ENCODE data around the gene SLC8A2.
A peak's percentile ranks its signal among the peaks of the same experiment; 100 is the strongest.

The SLC8A2 gene

GRCh38 chr19:47458672-47459071 is 13.0 kb downstream of the SLC8A2 start:
- DNase-seq: no peak

- DNase-seq: no peak
Observed at GRCh38 chr19:47456721-47457474, 14.8 kb downstream of the SLC8A2 start.

DNA sequence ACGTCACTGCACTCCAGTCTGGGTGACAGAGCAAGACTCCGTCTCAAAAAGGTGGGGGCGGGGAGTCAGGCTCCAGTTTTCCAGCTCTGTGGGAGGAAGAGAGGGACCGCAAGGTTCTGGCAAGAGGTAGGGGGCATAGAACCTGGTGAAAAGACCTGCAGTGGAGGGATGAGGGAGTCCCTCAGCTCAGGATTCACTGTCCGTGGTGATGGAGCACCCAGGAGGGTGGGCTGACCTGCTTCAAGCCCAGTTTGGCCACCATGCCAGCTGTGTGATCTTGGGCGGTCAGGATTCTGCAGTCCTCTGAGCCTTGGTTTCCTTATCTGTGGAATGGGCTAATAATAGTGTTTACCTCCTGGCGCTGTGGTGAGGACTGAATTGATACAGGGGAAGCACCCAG is 21.2 kb downstream of the SLC8A2 start:
- DNase-seq: no peak

DNA sequence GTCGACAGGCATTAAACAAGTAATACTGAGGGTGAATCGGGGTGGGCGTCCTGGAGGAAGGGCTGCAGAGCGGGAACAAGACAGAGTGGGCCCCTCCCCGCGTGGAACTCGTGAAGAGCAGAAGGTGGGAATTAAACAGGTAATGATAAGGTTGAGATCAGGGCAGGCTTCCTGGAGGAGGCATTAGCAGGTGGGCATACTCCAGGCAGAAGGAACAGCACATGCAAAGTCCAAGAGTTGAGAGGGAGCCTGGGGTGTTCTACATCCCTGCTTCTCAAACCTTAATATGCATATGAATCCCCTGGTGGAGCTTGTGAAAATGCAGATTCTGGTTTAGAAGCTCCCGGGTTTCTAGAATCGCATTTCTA is 23.3 kb downstream of the SLC8A2 start:
- no peak for DNase-seq

GRCh38 chr19:47447470-47448359 is 24.0 kb downstream of the SLC8A2 start:
- no peak for DNase-seq

DNA sequence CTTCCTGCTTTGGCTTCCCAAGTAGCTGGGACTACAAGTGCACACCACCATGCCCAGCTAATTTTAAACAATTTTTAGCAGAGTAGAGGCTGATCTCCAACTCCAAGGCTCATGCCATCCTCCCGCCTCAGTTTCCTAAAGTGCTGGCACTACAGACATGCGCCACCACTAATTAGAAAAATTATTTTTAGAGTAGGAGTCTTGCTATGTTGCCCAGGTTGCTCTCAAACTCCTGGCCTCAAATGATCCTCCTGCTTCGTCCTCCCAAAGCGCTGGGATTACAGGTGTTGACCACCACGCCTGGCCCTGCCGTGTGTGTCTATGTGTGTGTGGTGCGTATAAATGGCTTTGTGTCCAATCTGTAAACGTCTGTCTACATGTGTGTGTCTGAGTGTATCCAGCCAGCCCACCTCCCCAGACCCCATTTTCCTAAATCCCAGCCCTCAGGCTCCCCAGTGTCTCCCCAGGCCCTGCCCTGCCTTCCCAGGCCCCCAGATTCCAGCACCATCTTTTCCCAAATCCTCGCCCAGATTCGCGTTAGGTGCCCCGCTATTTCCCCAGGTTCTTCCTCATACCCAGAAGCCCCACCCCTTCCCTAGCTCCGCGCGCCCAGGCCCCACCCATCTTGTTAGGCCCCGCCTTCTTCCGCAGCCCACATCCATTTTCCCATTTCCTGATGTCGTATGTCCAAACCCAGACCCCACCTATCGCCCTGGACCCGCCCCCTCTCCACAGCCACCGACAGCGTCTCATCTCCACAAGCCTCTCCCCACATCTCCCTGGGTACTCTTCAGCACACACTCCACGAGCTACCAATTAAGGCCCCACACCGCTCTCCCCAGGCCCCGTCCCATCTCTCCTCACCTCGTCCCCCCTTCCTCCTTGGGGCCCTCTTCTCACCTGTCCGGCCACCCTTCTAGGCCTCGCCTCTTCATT is 24.9 kb downstream of the SLC8A2 start:
- no peak for DNase-seq

DNA sequence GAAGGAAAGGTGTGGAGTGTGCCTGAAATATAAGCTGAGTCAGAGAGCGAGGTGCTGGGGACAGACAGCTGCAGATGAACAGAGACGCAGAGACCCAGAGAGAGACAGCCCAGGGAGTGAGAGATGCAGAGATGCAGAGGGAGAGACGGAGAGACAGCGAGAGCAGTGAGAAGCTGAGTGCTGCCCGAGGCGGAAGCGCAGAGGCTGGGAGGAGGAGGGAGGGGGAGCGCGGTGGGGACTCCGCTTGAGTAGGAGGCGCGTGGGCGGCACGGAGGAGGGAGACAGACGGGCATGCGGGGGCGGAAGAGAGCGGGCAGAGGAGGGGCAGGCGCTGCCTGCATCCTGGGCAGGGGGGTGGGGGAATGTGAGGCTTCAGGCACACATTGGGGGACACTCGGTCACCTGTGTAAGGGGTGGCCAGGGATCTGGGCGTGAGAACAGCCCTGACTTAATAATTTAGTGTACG is 25.7 kb downstream of the SLC8A2 start:
- peak; percentile 47 to 48 for DNase-seq

GRCh38 chr19:47445527-47445926 is 26.2 kb downstream of the SLC8A2 start:
- DNase-seq: no peak

DNA sequence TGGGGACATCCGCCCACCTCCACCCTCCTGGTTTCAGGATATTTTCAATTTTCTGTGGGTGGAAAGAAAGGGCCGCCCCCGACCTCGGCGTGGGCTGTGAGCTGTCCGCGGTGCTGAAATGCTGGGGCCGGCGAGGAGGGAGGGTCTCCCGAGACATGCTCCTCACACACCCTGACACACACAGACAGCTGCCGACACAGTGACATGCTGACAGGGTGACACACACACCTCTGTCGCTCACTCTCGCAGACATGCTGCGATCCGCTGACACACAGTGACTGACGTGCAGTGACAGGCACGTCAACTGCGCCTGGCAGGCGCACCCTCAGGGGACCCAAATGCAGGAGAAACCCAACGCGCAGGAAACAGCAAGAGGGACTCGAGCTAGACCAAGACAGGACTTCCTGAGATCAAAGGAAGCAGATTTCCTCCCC is 27.3 kb downstream of the SLC8A2 start:
- no peak for DNase-seq

GRCh38 chr19:47443331-47443730 is 28.4 kb downstream of the SLC8A2 start:
- no peak for DNase-seq

DNA sequence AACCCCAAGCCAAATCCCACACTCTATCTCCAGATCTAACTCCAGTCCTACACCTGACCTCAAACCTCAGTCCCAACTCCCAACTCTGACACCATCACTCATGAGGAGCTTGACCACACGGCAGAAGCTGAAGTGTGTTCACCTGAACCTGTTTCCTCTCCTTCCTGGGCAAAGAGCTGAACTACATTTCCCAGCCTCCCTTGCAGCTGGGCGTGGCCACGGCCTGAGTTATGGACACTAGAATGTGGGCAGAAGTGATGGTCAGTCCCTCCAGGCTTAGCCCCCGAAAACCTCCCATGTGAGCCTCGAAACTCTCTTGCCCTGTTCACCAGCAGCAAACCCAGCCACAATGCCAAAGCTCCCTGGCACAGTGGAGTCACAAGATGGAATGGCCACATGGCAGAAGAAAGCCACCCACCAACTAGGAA is 32.9 kb downstream of the SLC8A2 start:
- DNase-seq: no peak

GRCh38 chr19:47437500-47437899 is 34.2 kb downstream of the SLC8A2 start:
- peak in 1 of 2 experiments; percentile 14 for DNase-seq

DNA sequence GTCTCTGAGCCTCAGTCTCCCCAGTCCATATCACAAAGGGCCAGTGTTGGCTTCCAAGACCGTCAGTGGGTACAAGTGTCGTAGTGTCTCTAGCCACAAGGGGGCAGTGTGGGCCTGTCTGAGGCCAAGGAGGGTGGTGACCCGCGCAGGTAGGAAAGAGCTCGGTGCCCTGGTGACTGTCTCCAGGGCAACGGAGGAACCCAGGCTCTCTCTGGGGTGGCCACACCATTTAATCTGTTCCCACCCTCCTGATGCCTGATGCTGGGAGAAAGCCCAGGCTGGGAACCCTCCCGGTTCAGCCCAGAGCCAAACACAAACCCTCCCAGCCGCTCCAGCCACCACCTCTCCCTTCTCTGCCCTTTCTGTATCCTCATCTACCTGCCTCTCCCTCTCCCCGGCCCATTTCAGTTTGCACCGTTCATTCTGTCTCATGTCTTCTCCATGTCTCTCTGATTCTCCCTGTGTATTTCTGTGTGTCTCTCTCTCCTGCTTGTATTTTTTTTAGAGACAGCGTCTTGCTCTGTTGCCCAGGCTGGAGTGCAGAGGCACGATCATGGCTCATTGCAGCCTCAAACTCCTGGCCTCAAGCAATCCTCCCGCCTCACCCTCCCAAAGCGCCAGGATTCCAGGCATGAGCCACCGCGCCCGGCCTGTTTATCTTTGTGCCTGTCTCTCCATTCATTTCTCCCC is 34.8 kb downstream of the SLC8A2 start:
- DNase-seq: peak; percentile 55 to 63

GRCh38 chr19:47435883-47436417 is 35.7 kb downstream of the SLC8A2 start:
- DNase-seq: no peak

GRCh38 chr19:47435196-47435595 is 36.5 kb downstream of the SLC8A2 start:
- DNase-seq: no peak

DNA sequence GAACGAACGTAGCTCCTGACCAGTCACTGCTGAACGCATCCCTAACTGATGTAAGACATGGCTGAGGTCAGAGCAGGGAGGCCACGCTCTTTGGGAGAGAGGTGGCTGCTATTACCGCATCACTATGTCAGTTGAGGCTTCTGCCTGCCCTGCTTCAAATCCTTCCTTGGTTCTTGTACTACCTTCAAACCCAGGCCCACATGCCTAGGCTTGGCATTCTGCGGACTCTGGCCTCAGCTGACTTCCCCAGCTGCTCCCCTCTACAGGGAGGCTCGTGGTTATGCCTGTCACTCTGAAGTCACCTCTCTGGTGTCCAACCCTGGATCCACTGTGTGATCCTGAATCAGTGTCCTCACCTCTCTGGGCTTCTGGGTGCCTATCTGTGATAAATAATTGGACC is 37.6 kb downstream of the SLC8A2 start:
- no peak for DNase-seq

GRCh38 chr19:47433121-47433520 is 38.6 kb downstream of the SLC8A2 start:
- peak; percentile 24 to 39 for DNase-seq

DNA sequence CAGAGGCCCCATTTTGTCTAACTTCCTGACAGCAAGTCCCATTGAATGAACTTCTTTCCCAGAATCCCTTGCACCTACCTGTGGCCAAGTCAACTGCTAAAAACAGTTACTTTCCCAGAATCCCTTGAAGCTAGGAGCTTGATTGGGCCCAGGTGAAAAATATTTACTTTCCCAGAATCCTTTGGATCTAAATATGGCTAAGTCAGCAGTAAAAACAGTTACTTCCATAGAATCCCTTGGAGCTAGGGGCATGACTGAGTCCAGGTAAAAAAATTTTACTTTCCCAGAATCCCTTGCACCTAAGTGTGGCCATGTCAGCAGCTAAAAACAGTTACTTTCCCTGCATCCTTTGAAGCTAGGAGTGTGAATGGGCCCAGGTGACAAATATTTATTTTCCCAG is 39.2 kb downstream of the SLC8A2 start:
- DNase-seq: no peak

- no peak for DNase-seq
Observed at GRCh38 chr19:47432091-47432490, 39.6 kb downstream of the SLC8A2 start.

DNA sequence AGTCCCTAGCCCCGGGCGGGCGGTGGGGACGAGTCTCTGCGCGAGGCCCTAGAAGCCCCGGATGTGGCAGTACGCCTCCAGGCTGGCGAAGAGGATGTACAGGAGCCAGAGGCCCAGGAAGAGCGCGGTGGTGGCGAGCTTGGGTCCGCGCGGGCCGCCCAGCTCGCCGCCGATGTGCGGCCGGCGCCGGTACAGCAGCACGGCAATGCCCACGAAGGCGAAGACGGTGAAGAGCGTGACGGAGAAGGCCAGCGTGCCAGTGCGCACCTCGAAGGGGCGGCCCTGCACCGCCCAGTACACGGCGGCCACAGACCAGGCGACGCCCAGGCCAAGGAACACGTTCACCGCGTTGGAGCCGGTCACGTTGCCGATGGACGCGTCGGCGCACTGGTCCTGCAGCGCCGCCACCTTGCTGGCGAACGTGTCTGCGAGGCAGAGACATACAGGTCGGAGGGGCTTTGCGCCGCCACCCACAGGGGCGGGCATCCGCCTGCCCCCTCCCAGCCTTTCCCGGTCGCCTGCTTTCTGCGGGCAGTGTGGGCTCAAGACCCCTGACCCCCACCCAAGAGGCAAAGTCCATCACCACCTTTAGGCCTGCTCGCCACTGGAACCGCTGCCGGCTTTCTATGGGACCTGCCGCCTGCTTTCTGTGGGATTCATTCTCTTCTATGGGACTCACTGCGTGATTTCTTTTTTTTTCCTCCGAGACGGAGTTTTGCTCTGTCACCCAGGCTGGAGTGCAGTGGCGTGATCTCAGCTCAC is 41.5 kb downstream of the SLC8A2 start:
- DNase-seq: peak in 1 of 2 experiments; percentile 18
